ENCODE measurements around the gene HS6ST2.

DNA sequence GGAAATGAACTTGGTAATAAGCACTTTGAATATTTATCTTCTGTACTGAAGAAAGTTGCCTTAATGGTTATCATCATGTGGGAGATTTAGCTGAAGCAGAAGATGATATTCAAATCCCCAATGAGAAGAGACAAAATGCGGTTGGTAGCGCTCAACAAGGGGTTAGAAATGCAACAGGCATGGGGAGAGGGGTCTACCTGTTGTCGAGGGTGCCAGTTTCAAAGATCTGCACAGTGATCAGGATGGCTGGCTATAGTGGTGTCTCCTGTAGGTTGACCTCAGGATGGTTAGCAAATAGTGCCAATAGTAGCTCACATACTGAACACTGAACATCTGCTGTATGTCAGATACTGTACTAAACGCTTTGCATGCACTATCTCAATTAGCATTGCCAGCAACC lies 7.0 kb upstream of the HS6ST2 start:
- TF ChIP-seq, protein P1, sequence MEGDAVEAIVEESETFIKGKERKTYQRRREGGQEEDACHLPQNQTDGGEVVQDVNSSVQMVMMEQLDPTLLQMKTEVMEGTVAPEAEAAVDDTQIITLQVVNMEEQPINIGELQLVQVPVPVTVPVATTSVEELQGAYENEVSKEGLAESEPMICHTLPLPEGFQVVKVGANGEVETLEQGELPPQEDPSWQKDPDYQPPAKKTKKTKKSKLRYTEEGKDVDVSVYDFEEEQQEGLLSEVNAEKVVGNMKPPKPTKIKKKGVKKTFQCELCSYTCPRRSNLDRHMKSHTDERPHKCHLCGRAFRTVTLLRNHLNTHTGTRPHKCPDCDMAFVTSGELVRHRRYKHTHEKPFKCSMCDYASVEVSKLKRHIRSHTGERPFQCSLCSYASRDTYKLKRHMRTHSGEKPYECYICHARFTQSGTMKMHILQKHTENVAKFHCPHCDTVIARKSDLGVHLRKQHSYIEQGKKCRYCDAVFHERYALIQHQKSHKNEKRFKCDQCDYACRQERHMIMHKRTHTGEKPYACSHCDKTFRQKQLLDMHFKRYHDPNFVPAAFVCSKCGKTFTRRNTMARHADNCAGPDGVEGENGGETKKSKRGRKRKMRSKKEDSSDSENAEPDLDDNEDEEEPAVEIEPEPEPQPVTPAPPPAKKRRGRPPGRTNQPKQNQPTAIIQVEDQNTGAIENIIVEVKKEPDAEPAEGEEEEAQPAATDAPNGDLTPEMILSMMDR (conservative IDR thresholded peaks at IDR 0.05) = no peak
- TF ChIP-seq EZH2 (IDR thresholded peaks at IDR 0.05; ENCODE audit: low read depth) = no peak

Measured in PC-9 (cell line).